ENCODE measurements around the gene ATP2B2. TPM values are rescaled to one million over a fixed set of nuclear protein-coding genes. Genes with fewer than 3 reads are reported as not detected.

The ATP2B2 gene
- total and polyA plus RNA-seq, 2 experiments from 2014 or later, result 0.42 to 0.63 TPM

GRCh38 chr3:10533737-10534023 is 28.3 kb upstream of the ATP2B2 start:
- H4K20me1 ChIP-seq (replicated peaks; ENCODE audit: insufficient read depth), result no peaks in the 10 kb centered on the region
- no peaks in the 10 kb centered on the region for H3K9me2 ChIP-seq (ENCODE audit: insufficient read depth)
- DNase-seq (ENCODE audit: low spot score) (no peak), ATAC-seq (no peak)
- H3K79me2 ChIP-seq (replicated peaks; ENCODE audit: insufficient read depth), result no peaks in the 10 kb centered on the region
- Mint-ChIP-seq H3K9me3 (peaks cover 2% of the 10 kb centered on the region; the same call in 1 of the 3 replicates), H3K4me3 (no peak overlapping the region), H3K27me3 (ENCODE audit: insufficient read depth, low read depth, poor library complexity) (peaks cover 3% of the 10 kb centered on the region), H3K4me1 (no peaks in the 10 kb centered on the region), H3K36me3 (ENCODE audit: low read depth) (no peaks in the 10 kb centered on the region), H3K27ac (no peak overlapping the region)
- H3K36me3 ChIP-seq (ENCODE audit: insufficient read depth), result no peaks in the 10 kb centered on the region
- H3F3A ChIP-seq (replicated peaks; ENCODE audit: low read depth), result no peaks in the 10 kb centered on the region
- H3K27me3 ChIP-seq (ENCODE audit: insufficient read depth), result no peaks in the 10 kb centered on the region
- H2AFZ ChIP-seq, result no peak overlapping the region
- H3K27ac ChIP-seq (ENCODE audit: low read depth), result no peak overlapping the region
- H3K4me2 ChIP-seq, result no peak overlapping the region
- TF ChIP-seq CREB1 (CRISPR knock-in tag; IDR thresholded peaks at IDR 0.05; ENCODE audit: low read depth) (no peak), STAT1 (IDR thresholded peaks at IDR 0.05; ENCODE audit: unreplicated experiment) (no peak), POLR2AphosphoS5 (IDR thresholded peaks at IDR 0.05; ENCODE audit: low read depth) (no peak), EZH2phosphoT487 (IDR thresholded peaks at IDR 0.05; ENCODE audit: unreplicated experiment) (no peak), JUNB (IDR thresholded peaks at IDR 0.05; ENCODE audit: unreplicated experiment) (no peak), EZH2 (IDR thresholded peaks at IDR 0.05; ENCODE audit: low read depth, unreplicated experiment) (no peak), ZNF114 (CRISPR knock-in tag; IDR thresholded peaks at IDR 0.05) (no peak)
- TF ChIP-seq, protein P1, sequence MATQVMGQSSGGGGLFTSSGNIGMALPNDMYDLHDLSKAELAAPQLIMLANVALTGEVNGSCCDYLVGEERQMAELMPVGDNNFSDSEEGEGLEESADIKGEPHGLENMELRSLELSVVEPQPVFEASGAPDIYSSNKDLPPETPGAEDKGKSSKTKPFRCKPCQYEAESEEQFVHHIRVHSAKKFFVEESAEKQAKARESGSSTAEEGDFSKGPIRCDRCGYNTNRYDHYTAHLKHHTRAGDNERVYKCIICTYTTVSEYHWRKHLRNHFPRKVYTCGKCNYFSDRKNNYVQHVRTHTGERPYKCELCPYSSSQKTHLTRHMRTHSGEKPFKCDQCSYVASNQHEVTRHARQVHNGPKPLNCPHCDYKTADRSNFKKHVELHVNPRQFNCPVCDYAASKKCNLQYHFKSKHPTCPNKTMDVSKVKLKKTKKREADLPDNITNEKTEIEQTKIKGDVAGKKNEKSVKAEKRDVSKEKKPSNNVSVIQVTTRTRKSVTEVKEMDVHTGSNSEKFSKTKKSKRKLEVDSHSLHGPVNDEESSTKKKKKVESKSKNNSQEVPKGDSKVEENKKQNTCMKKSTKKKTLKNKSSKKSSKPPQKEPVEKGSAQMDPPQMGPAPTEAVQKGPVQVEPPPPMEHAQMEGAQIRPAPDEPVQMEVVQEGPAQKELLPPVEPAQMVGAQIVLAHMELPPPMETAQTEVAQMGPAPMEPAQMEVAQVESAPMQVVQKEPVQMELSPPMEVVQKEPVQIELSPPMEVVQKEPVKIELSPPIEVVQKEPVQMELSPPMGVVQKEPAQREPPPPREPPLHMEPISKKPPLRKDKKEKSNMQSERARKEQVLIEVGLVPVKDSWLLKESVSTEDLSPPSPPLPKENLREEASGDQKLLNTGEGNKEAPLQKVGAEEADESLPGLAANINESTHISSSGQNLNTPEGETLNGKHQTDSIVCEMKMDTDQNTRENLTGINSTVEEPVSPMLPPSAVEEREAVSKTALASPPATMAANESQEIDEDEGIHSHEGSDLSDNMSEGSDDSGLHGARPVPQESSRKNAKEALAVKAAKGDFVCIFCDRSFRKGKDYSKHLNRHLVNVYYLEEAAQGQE (IDR thresholded peaks at IDR 0.05; ENCODE audit: unreplicated experiment), result no peak
- H3K4me3 ChIP-seq, result no peak overlapping the region
- no peaks in the 10 kb centered on the region for H3K4me1 ChIP-seq (ENCODE audit: insufficient read depth)

DNA sequence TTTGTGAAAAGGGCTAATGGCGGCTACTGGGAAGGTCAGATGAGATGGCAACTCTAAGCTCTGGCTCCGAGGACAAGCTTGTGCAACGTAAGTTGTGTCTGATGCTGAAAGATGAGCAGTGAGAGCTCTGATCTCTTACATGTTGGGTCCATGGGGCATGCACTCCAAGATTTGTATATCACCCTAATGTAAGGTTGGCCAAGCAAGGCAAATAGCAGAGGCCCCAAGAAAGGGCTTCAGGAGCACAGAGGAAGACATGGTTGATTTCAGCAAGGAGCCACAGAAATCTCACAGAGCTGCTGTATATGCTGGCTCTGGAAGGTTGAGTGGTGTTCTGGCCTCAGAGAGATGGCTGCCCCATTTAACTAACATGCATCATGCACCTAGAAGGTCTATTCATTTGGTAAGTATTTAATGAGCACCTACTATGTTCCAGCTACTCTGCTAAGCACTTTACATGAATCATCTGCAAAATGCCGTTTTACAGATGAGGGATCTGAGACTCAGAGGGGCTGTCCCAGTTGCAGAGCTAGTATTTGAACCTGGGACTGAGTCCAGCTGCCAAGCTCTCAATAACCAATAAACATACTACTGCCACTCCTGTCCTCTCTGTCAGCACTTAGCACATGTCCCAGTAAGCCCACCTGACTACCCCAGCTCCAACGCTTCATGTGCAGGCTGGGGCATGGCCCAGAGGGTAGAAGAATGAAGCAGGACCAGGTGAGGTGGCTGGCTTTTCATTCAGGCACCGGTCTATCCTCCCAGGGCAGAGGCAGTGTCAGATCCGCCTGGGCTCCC is 27.8 kb upstream of the ATP2B2 start:
- Histone ChIP-seq H3K79me2 (replicated peaks; ENCODE audit: insufficient read depth) (no peaks in the 10 kb centered on the region), H3K4me2 (no peak overlapping the region), H3K36me3 (ENCODE audit: insufficient read depth) (no peaks in the 10 kb centered on the region), H3K27ac (ENCODE audit: low read depth) (no peak overlapping the region), H3F3A (replicated peaks; ENCODE audit: low read depth) (no peaks in the 10 kb centered on the region), H3K4me1 (ENCODE audit: insufficient read depth) (no peaks in the 10 kb centered on the region), H3K4me3 (no peak overlapping the region), H3K27me3 (ENCODE audit: insufficient read depth) (no peaks in the 10 kb centered on the region), H2AFZ (no peak overlapping the region), H3K9me2 (ENCODE audit: insufficient read depth) (no peaks in the 10 kb centered on the region), H4K20me1 (replicated peaks; ENCODE audit: insufficient read depth) (no peaks in the 10 kb centered on the region)
- DNase-seq (ENCODE audit: low spot score) (no peak), ATAC-seq (no peak)
- Mint-ChIP-seq H3K4me1 (no peaks in the 10 kb centered on the region), H3K9me3 (no peaks in the 10 kb centered on the region), H3K27me3 (ENCODE audit: insufficient read depth, low read depth, poor library complexity) (peaks cover 5% of the 10 kb centered on the region), H3K27ac (no peak overlapping the region), H3K4me3 (no peak overlapping the region), H3K36me3 (ENCODE audit: low read depth) (no peaks in the 10 kb centered on the region)
- TF ChIP-seq, protein P2, sequence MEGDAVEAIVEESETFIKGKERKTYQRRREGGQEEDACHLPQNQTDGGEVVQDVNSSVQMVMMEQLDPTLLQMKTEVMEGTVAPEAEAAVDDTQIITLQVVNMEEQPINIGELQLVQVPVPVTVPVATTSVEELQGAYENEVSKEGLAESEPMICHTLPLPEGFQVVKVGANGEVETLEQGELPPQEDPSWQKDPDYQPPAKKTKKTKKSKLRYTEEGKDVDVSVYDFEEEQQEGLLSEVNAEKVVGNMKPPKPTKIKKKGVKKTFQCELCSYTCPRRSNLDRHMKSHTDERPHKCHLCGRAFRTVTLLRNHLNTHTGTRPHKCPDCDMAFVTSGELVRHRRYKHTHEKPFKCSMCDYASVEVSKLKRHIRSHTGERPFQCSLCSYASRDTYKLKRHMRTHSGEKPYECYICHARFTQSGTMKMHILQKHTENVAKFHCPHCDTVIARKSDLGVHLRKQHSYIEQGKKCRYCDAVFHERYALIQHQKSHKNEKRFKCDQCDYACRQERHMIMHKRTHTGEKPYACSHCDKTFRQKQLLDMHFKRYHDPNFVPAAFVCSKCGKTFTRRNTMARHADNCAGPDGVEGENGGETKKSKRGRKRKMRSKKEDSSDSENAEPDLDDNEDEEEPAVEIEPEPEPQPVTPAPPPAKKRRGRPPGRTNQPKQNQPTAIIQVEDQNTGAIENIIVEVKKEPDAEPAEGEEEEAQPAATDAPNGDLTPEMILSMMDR (conservative IDR thresholded peaks at IDR 0.05; ENCODE audit: low read depth in 2 of 2), result no peak
- TF ChIP-seq ZNF114 (CRISPR knock-in tag; IDR thresholded peaks at IDR 0.05) (no peak), CREB1 (CRISPR knock-in tag; IDR thresholded peaks at IDR 0.05; ENCODE audit: low read depth) (no peak)

Measured in GM23338 (cell line).